Fibroblast of pulmonary artery (primary cell): ENCODE data around the gene SLC38A1.
"Not testable (repeated sequence)": the region's sequence is repeated elsewhere in the genome, so short reads cannot be mapped to it uniquely, and the experiment has no call there.

Experiments
- DNase-seq: peaks from one replicate; pipeline ENCODE4 v3.0.0-alpha.2; 2010; ENCODE audit warnings: low read depth
- H3K4me3 ChIP-seq: replicated peaks from 2 replicates; pipeline ENCODE4 v1.5.1; 2011; ENCODE audit warnings: low read depth, mild to moderate bottlenecking, control low read depth, low read length, moderate library complexity
- TF ChIP-seq, protein P1 (sequence below): IDR thresholded peaks from 2 replicates; pipeline ENCODE4 v1.5.1; 2011; ENCODE audit warnings: mild to moderate bottlenecking, control low read depth, low read length, inconsistent platforms; ENCODE audit errors: missing control alignments

SLC38A1 gene

DNA sequence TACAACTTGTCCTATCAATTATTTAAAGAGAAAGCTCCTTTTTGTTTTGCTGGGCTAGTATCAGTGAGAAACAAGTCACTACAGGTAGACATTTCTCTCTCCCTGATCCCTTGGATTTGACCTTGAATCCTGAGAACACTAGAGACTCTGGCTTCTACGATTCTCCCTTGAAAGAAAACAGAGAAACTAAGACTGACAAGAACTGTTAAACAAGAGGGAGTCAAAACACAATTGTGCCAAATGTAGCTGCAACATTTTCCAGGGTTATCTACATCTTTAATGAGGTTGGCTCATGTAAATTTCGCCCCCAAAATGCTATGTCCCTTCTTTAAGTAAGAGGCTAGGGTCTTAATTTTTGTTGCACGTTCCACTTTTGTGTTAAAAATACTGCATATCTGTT, 62.4 kb downstream of the SLC38A1 start:
- TF ChIP-seq, protein P1, sequence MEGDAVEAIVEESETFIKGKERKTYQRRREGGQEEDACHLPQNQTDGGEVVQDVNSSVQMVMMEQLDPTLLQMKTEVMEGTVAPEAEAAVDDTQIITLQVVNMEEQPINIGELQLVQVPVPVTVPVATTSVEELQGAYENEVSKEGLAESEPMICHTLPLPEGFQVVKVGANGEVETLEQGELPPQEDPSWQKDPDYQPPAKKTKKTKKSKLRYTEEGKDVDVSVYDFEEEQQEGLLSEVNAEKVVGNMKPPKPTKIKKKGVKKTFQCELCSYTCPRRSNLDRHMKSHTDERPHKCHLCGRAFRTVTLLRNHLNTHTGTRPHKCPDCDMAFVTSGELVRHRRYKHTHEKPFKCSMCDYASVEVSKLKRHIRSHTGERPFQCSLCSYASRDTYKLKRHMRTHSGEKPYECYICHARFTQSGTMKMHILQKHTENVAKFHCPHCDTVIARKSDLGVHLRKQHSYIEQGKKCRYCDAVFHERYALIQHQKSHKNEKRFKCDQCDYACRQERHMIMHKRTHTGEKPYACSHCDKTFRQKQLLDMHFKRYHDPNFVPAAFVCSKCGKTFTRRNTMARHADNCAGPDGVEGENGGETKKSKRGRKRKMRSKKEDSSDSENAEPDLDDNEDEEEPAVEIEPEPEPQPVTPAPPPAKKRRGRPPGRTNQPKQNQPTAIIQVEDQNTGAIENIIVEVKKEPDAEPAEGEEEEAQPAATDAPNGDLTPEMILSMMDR: no peak
- H3K4me3 ChIP-seq: no peak overlapping the region
- no peak for DNase-seq

DNA sequence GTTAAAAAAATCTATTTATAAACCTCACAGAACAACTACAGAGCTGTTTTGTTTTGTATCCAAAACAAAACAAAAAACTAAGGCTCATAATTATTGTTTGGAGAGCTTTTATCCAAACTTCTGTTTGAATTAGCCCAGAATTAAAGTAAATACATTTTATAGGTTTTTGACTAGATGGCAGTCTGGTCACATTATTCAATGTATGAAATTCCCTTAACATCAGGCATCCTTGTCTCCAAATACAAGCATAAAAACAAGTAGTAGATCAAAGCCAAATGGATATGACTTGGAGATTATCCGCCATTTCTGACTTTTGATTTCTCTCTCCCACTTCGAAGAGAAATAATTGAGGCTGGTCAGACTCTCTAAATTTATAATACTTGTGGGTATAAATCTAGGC, 63.5 kb downstream of the SLC38A1 start:
- no peak overlapping the region for H3K4me3 ChIP-seq
- DNase-seq: peak; percentile 57
- TF ChIP-seq, protein P1: no peak

DNA sequence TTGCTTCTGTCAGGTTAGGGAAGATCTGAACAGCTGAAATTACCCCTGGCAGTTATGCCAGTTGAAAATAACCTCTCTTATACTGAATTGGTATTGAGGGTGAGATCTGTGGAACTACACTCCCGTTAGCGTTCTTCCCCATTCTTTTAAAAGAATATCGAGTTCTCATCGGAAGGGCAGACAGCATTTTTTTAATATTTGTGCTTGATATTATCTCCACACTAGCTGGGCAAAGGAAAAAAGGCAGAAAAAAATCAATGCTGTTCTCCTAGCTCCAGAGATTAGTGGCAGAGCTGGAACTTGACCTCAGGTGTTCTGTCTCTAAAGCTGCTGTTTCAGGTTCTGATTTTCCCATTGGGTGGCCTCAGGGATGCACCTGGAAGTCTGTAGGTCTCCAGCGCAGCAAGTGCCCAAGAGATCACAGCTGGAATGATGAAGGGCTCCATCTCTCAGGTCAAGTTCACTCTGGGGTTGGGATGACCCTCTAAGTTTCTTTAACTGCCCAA, 67.5 kb downstream of the SLC38A1 start:
- TF ChIP-seq, protein P1: no peak
- H3K4me3 ChIP-seq: no peak overlapping the region
- no peak for DNase-seq

DNA sequence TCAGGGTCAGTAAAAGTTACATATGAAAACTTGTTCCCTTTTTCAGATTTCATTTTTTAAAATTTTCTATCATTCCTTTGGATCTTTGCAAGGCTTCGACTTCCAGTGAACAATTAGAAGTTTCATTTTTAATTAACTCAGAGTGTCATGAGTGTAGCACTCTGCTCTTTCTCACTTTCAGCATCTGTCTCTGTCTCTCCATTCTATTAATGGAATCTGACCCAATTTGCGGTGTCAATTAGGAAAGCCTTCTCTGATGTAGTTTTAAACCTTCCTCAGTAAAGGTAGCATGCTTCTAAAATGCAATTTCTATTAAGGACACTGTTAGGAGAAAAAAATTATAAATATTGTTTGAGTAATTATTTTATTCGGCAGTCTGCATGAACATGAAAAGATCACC, 68.3 kb downstream of the SLC38A1 start:
- no peak for DNase-seq
- TF ChIP-seq, protein P1: no peak
- H3K4me3 ChIP-seq: no peak overlapping the region

DNA sequence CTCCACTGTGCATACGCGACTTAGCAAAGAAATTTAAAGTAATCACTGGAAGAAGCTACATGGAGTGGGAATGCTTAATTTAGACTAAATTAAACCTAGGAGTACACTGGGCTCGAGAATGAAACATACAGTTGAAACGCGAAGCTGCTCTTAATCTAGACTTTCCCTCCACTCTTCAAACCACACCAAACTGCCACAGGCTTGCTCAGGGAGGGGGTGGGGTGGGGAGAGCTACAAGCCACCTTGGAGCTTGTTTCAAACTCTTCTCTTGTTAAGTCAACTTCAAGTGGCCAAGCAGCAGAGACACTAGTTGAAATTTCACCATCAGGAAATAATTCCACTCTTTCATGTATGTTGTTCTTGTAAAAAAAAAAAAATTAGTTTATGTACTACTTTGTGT, 69.9 kb downstream of the SLC38A1 start:
- H3K4me3 ChIP-seq: no peak overlapping the region
- no peak for DNase-seq
- TF ChIP-seq, protein P1: no peak

DNA sequence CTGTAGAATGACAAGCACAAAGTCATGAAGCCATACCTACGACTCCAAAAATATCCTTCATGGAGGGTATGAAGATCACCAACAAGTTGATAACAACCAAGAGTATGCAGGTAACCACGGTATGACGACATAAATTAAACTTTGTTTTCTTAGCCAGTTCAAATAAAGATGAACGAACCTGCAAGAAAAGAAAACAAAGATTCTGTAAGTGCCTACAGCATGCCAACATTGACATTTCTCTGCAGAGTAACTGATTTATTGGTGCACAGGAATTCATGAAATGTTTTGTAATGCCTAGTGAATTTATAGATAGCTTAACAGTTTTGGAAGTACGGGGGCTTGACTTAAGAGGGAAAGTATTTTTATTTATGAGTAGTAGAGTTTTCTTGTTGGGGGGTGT, 71.0 kb downstream of the SLC38A1 start:
- DNase-seq: no peak
- H3K4me3 ChIP-seq: no peak overlapping the region
- TF ChIP-seq, protein P1: no peak

DNA sequence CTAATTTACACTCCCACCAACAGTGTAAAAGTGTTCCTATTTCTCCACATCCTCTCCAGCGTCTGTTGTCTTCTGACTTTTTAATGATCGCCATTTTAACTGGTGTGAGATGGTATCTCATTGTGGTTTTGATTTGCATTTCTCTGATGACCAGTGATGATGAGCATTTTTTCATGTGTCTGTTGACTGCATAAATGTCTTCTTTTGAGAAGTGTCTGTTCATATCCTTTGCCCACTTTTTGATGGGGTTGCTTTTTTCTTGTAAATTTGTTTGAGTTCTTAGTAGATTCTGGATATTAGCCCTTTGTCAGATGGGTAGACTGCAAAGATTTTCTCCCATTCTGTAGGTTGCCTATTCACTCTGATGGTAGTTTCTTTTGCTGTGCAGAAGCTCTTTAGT, 78.3 kb downstream of the SLC38A1 start:
- DNase-seq, H3K4me3 ChIP-seq: not testable (repeated sequence)

DNA sequence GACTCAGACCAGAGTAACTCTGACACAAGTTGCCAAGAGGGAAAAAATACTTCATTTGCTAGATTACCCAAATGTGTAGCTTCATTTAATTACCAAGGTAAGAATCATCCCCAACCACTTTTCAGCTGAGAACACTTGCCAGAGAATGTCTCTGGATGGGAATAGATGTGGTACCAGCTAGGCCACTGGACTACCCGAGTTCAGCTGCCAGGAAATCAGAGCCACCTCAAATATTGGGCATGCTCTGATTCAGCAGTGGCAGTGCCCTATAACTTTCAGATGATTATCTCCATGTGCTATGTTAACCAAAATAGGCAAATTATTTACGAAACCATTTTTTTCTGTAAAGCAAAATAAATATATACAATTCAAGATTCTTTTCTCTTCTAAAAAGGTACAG, 80.7 kb downstream of the SLC38A1 start:
- TF ChIP-seq, protein P1: no peak
- DNase-seq: no peak
- no peak overlapping the region for H3K4me3 ChIP-seq
